GM12872 (cell line): ENCODE results near the gene ATP5MC3.

Source experiments
- CTCF ChIP-seq: IDR thresholded peaks from 3 replicates; pipeline ENCODE4 v1.5.1; 2011; ENCODE audit warnings: low read depth, mild to moderate bottlenecking, low read length, moderate library complexity; ENCODE audit not compliant: insufficient read depth

Gene ATP5MC3

GRCh38 chr2:175152242-175152641 is 29.3 kb downstream of the ATP5MC3 start:
- no peak for TF ChIP-seq CTCF

- TF ChIP-seq CTCF: no peak
Measured at GRCh38 chr2:175151791-175152190, 29.7 kb downstream of the ATP5MC3 start.

- no peak for TF ChIP-seq CTCF
Measured at GRCh38 chr2:175147186-175147585, 34.3 kb downstream of the ATP5MC3 start.

- no peak for TF ChIP-seq CTCF
Measured at GRCh38 chr2:175143678-175144077, 37.8 kb downstream of the ATP5MC3 start.

- no peak for TF ChIP-seq CTCF
Measured at GRCh38 chr2:175143191-175143590, 38.3 kb downstream of the ATP5MC3 start.

- no peak for TF ChIP-seq CTCF
Measured at GRCh38 chr2:175140332-175140731, 41.2 kb downstream of the ATP5MC3 start.

GRCh38 chr2:175137793-175138192 is 43.7 kb downstream of the ATP5MC3 start:
- TF ChIP-seq CTCF: no peak
